RPMI8226 (cell line): Measurements from ENCODE around the gene PPIL6.
"Not testable (repeated sequence)": the region's sequence is repeated elsewhere in the genome, so short reads cannot be mapped to it uniquely, and the experiment has no call there.

ENCODE experiments used
- DNase-seq: peaks from one replicate; pipeline ENCODE4 v3.0.0-alpha.2; 2015

The PPIL6 gene

GRCh38 chr6:109466212-109466923 lies 25.9 kb upstream of the PPIL6 start:
- no peak for DNase-seq

- no peak for DNase-seq
Measured at GRCh38 chr6:109465772-109466171, 25.3 kb upstream of the PPIL6 start.

GRCh38 chr6:109461733-109462526 lies 21.5 kb upstream of the PPIL6 start:
- no peak for DNase-seq

- not testable (repeated sequence) for DNase-seq
Measured at GRCh38 chr6:109461205-109461604, 20.8 kb upstream of the PPIL6 start.

DNA sequence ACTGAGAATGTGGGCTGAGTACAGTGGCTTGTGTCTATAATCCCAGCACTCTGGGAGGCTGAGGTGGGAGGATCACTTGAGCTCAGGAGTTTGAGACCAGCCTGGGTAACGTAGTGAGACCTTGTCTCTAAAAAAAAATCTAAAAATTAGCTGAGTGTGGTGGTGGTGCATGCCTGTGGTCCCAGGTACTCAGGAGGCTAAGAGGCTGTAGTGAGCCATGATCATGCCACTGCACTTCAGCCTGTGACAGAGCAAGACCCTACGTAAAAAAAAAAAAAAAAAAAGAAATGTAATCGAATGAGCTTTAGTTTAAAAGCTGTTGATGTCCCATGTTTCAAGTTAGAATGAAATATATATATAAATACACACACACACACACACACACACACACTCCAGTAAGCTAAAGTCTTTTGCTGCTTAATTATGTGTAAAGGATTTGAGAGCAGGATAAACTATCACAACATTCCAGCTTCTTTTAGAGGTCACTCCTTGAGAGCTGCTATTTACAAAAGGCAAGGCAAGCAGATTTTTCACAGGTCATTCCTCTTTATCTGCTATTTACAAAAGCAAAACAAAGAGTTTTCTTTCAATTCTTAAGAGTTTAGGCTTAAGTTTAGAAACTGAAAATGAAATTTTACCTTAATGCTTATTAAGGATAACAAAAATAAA lies 19.9 kb upstream of the PPIL6 start:
- no peak for DNase-seq

GRCh38 chr6:109458774-109459531 lies 18.5 kb upstream of the PPIL6 start:
- no peak for DNase-seq

- DNase-seq = no peak
Measured at GRCh38 chr6:109457562-109457996, 17.2 kb upstream of the PPIL6 start.

GRCh38 chr6:109456710-109457561 lies 16.5 kb upstream of the PPIL6 start:
- DNase-seq = no peak

DNA sequence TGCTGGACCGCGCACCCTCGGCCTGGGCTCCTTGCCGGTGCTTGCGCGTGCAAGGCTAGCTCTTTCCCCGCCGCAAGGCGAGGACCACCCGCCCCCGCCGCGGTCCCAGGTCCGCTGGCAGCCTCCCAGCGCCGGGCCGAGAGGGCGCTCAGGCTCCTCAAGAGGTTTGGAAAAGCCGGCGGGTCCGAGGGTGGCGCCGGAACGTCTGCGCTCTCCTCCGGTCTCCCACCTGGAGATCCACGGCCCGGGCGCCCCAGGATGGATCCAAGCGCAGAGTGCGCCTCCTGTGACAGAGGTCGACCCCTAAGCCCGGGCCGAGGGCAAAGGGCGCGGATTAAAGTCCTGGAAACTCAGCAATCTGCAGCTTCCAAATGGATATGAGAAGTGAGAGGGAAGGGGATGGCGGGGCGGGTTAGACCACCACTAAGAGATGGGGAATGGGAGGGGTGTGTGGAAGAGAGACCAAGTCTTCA lies 15.7 kb upstream of the PPIL6 start:
- DNase-seq = no peak

GRCh38 chr6:109455437-109456110 lies 15.1 kb upstream of the PPIL6 start, which contains the start of gene MICAL1:
Gene MICAL1 (minus strand): TSS chr6:109455772. CDS start chr6:109454196, 1,576 bp downstream.
- DNase-seq = peak; percentile 72

GRCh38 chr6:109454496-109455436 lies 14.3 kb upstream of the PPIL6 start:
- peak; percentile 51 for DNase-seq

DNA sequence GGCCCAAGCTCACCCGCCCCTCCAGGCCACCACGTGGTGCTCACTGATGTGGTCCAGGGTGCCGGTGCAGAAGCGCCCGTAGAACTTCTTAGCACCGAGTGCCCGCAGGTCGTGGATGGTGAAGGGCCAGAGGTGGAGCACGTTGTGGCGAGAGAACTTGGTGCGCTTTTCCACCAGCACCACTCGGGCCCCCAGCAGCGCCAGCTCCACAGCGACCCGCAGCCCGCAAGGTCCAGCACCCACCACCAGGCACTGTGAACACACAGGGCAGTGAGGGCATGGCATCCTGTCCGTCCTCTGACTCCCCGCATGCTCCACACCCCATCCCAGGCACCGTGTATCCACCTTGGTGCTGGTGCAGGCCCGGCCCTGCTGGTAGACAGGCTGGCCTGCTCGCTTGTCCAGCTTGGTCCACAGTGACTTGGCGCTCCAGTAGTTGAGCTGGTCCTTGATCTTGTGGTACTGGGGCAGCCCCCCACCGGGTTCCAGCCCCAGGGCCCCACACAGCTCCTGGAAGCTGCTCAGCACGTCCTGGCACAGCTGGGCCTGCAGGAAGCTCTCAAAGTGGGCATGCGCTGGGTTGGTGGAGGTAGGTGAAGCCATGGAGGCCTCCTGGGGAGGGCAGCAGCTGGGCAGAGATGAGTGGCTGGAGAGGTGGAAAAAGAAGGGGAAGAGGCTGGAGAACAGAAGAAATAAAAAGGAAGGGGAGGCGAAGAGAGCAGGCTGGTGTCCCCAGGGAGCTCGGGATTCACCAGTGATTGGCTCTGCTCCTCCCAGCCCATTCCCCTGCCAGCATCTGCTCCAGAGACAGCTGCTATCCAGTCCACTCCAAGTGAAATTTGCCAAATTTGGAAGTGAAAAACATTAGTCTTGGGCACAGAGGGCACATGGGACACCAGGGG lies 13.4 kb upstream of the PPIL6 start:
- no peak for DNase-seq

GRCh38 chr6:109453156-109453555 lies 12.7 kb upstream of the PPIL6 start:
- DNase-seq = no peak

DNA sequence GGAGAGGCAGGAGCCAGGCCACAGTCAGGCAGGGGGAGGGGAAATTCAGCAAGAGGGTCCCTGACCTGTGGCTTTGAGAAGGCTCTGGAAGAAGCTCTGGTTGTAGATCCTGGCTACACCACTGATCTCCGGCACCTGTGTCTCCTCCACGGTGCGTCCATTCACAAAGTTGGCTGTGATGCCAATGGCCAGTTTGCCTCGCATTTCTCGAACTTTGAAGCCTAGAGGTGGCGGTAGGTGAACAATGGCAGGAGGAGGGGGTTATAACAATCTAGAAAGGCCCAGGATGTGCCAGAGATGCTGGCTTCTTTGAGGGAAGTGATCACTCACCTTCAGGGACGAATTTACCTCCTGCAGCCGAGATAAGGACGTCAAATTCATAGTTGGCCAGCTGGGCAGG lies 11.8 kb upstream of the PPIL6 start:
- no peak for DNase-seq

DNA sequence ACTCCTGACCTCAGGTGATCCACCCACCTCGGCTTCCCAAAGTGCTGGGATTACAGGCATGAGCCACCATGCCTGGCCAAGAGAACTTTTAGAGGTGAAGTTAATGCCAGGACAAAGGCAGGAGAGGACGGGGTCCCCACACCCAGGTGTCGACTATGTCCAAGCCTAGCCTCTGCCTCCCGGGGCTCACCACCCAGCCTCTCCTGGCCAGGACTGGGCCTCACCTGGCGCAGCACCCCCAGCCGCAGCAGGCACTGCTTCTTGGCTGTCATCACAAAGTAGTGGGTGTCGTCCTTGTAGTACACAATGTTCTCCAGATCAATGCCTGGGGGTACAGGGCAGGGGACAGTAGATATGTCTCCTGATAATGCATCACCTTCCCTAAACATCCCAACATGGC lies 10.9 kb upstream of the PPIL6 start:
- no peak for DNase-seq

GRCh38 chr6:109450801-109451200 lies 10.4 kb upstream of the PPIL6 start:
- DNase-seq = no peak

- no peak for DNase-seq
Measured at GRCh38 chr6:109449795-109450673, 9.6 kb upstream of the PPIL6 start.
